NCI-H1694 (cell line): ENCODE data around the gene GCN1.

Experiments used
- DNase-seq: peaks from one replicate; lab custom pipeline; 2025; lab: John Stamatoyannopoulos, UW

The GCN1 gene

GRCh38 chr12:120116792-120117651 lies 77.5 kb downstream of the GCN1 start:
- peak; percentile 71 for DNase-seq

GRCh38 chr12:120116441-120116791 lies 78.1 kb downstream of the GCN1 start, which contains the start of gene RAB35:
Gene RAB35 (minus strand): TSS chr12:120116753. CDS start chr12:120116650, 103 bp downstream.
- no peak for DNase-seq

GRCh38 chr12:120115692-120116440 lies 78.6 kb downstream of the GCN1 start:
- DNase-seq, result no peak

- no peak for DNase-seq
Observed at GRCh38 chr12:120115066-120115465, 79.4 kb downstream of the GCN1 start.

GRCh38 chr12:120110550-120111501 lies 83.7 kb downstream of the GCN1 start:
- DNase-seq, result no peak

- DNase-seq, result no peak
Observed at GRCh38 chr12:120109570-120110267, 84.8 kb downstream of the GCN1 start.

- no peak for DNase-seq
Observed at GRCh38 chr12:120106151-120106550, 88.4 kb downstream of the GCN1 start.

GRCh38 chr12:120103371-120103770 lies 91.1 kb downstream of the GCN1 start:
- DNase-seq, result no peak

GRCh38 chr12:120103044-120103338 lies 91.5 kb downstream of the GCN1 start:
- no peak for DNase-seq

- DNase-seq, result no peak
Observed at GRCh38 chr12:120102189-120103043, 92.1 kb downstream of the GCN1 start.

- no peak for DNase-seq
Observed at GRCh38 chr12:120101617-120102016, 92.9 kb downstream of the GCN1 start.

- DNase-seq, result no peak
Observed at GRCh38 chr12:120101182-120101581, 93.3 kb downstream of the GCN1 start.

GRCh38 chr12:120100630-120101029 lies 93.9 kb downstream of the GCN1 start:
- no peak for DNase-seq

- no peak for DNase-seq
Observed at GRCh38 chr12:120099738-120100137, 94.8 kb downstream of the GCN1 start.

GRCh38 chr12:120098756-120099470 lies 95.6 kb downstream of the GCN1 start:
- DNase-seq, result no peak

- DNase-seq, result no peak
Observed at GRCh38 chr12:120096671-120097202, 97.8 kb downstream of the GCN1 start.

GRCh38 chr12:120095736-120096135 lies 98.8 kb downstream of the GCN1 start:
- DNase-seq, result no peak

- DNase-seq, result no peak
Observed at GRCh38 chr12:120095331-120095730, 99.2 kb downstream of the GCN1 start.

- no peak for DNase-seq
Observed at GRCh38 chr12:120094485-120094884, 100.0 kb downstream of the GCN1 start.
